CD4-positive, alpha-beta memory T cell (primary cell): ENCODE results near the gene PROSER2. TPM values are rescaled to one million over a fixed set of nuclear protein-coding genes. Genes with fewer than 3 reads are reported as not detected.

ENCODE experiments used
- CTCF ChIA-PET: fragments of 350-600 bp; sonication (Branson Sonifier 250); formaldehyde crosslinking; loops from one replicate; lab custom pipeline; 2021; ENCODE audit warnings: inconsistent platforms; ENCODE audit not compliant: partially characterized antibody; lab: Charles Lee
- POLR2A ChIA-PET: fragments of 350-600 bp; sonication (Branson Sonifier 250); formaldehyde crosslinking; loops from one replicate; lab custom pipeline; 2021; ENCODE audit not compliant: partially characterized antibody; lab: Charles Lee
- DNase-seq, 5 donors: peaks; one replicate each; pipeline versions ENCODE4 v3.0.0 to v3.0.0-alpha.2; 2020 to 2022; ENCODE audit warnings: mixed read lengths in 1 of 5
- H3K27ac ChIP-seq: one replicate; pipeline ENCODE4 v1.7.0; 2013; ENCODE audit warnings: low read depth, low read length
- H3K27me3 ChIP-seq: 2 replicates; pipeline ENCODE4 v1.7.0; 2013; ENCODE audit warnings: mild to moderate bottlenecking, low read length, moderate library complexity; ENCODE audit not compliant: insufficient read depth
- H3K36me3 ChIP-seq: 2 replicates; pipeline ENCODE4 v1.7.0; 2013; ENCODE audit warnings: mild to moderate bottlenecking, low read length, moderate library complexity; ENCODE audit not compliant: insufficient read depth
- H3K4me1 ChIP-seq: 2 replicates; pipeline ENCODE4 v1.7.0; 2013; ENCODE audit warnings: mild to moderate bottlenecking, low read length, moderate library complexity; ENCODE audit not compliant: insufficient read depth
- H3K4me3 ChIP-seq, 2 donors: one replicate each; pipeline ENCODE4 v1.7.0; 2013; ENCODE audit warnings: low read length in 2 of 2, mild to moderate bottlenecking in 1 of 2
- H3K9me3 ChIP-seq, 2 donors: one replicate each; pipeline ENCODE4 v1.7.0; 2013; ENCODE audit warnings: low read length in 2 of 2, control low read depth in 1 of 2; ENCODE audit not compliant: control insufficient read depth in 1 of 2
- H3K27ac Mint-ChIP-seq, 7 donors: one replicate each; pipeline ENCODE4 v1.8.0; 2020 to 2021; ENCODE audit warnings: mixed read lengths in 7 of 7, mild to moderate bottlenecking in 6 of 7, inconsistent platforms in 3 of 7, moderate library complexity in 3 of 7
- H3K27me3 Mint-ChIP-seq, 2 donors: one replicate each; pipeline ENCODE4 v1.8.0; 2020 to 2021; ENCODE audit warnings: mixed read lengths in 2 of 2
- H3K36me3 Mint-ChIP-seq, 2 donors: one replicate each; pipeline ENCODE4 v1.8.0; 2020 to 2021; ENCODE audit warnings: mixed read lengths in 2 of 2, inconsistent platforms in 1 of 2, mild to moderate bottlenecking in 1 of 2
- H3K4me1 Mint-ChIP-seq, 4 donors: one replicate each; pipeline ENCODE4 v1.8.0; 2020 to 2021; ENCODE audit warnings: mixed read lengths in 4 of 4, mild to moderate bottlenecking in 1 of 4
- H3K4me3 Mint-ChIP-seq, 8 donors: one replicate each; pipeline ENCODE4 v1.8.0; 2020 to 2021; ENCODE audit warnings: mixed read lengths in 8 of 8, mild to moderate bottlenecking in 7 of 8, moderate library complexity in 6 of 8, inconsistent platforms in 3 of 8
- H3K9me3 Mint-ChIP-seq, 8 donors: one replicate each; pipeline ENCODE4 v1.8.0; 2020 to 2021; ENCODE audit warnings: mixed read lengths in 8 of 8, mild to moderate bottlenecking in 5 of 8, inconsistent platforms in 3 of 8, moderate library complexity in 1 of 8
- intact Hi-C: fragments of 100-400 bp; cut with micrococcal nuclease; formaldehyde crosslinking; loops from one replicate; pipeline ENCODE4 v1.15.1; 2023
- polyA plus RNA-seq, 2 donors: library from polyadenylated mRNA; unstranded; fragments of 300-500 nt; fragmentation: Illumina TruSeq; gene quantifications; one replicate each; pipeline ENCODE4 v1.2.3, GENCODE V29; 2021
- total RNA-seq, 2 experiments: library from RNA; stranded (reverse); gene quantifications; one replicate each; pipeline ENCODE4 v1.2.3, GENCODE V29; 2021

The PROSER2 gene
- total and polyA plus RNA-seq, 4 experiments from 2014 or later, result 0.18 to 1.3 (median 0.78) TPM

GRCh38 chr10:11783558-11783865, 39.6 kb upstream of the PROSER2 start:
- no peaks in the 10 kb centered on the region for H3K9me3 ChIP-seq
- POLR2A ChIA-PET, result no interaction called here

DNA sequence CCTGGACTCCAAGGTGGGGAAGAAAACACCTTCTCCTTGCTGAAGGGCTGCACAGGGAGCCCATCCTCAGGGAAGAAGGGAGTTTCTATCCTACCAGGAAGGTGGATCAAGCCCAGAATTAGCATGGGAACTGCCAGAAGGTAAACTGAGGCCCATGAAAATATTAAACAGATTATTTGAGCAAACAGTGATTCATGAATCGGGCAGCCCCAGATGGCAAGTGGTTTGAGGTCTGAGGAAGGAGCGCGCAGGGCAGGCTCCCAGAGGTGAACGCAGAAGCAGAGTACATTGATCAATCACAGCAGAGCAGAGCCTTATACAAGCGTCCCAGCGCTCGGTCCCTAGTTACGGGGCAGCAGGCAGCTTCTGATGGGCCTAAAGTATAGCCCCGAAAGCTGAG, 35.8 kb upstream of the PROSER2 start:
- Histone ChIP-seq H3K27ac (no peak overlapping the region), H3K9me3 (no peaks in the 10 kb centered on the region), H3K4me3 (no peak overlapping the region), H3K27me3 (no peaks in the 10 kb centered on the region), H3K4me1 (no peaks in the 10 kb centered on the region), H3K36me3 (no peaks in the 10 kb centered on the region)
- Mint-ChIP-seq H3K9me3 (no peaks in the 10 kb centered on the region), H3K36me3 (no peaks in the 10 kb centered on the region), H3K4me3 (no peak overlapping the region), H3K27ac (no peak overlapping the region), H3K27me3 (peaks cover 4 to 13% of the 10 kb centered on the region in 2 donors), H3K4me1 (peaks cover 0 to 2% (median 0%) of the 10 kb centered on the region in 4 donors)
- CTCF ChIA-PET, result no interaction called here
- intact Hi-C loops, result no loop called here
- DNase-seq, result no peak
- POLR2A ChIA-PET, result no interaction called here

More at GRCh38 chr10:11783558-11783865, 39.6 kb upstream of the PROSER2 start:
- CTCF ChIA-PET, result interaction anchor here (1.0 to 3.9 kb wide), 12 partner anchors 9 to 487 kb away, joined by 3 to 39 read pairs (median 5); no protein-coding TSS in a partner anchor
- H3K4me3 Mint-ChIP-seq, result no peak overlapping the region
- Histone ChIP-seq H3K27me3 (no peaks in the 10 kb centered on the region), H3K27ac (no peak overlapping the region), H3K4me1 (no peaks in the 10 kb centered on the region), H3K4me3 (no peak overlapping the region), H3K36me3 (no peaks in the 10 kb centered on the region)
- DNase-seq, result no peak
- peaks cover 0 to 2% (median 0%) of the 10 kb centered on the region in 4 donors for H3K4me1 Mint-ChIP-seq
- intact Hi-C loops, result no loop called here
- no peaks in the 10 kb centered on the region for H3K36me3 Mint-ChIP-seq
- no peak overlapping the region for H3K27ac Mint-ChIP-seq
- peaks cover 1 to 9% of the 10 kb centered on the region in 2 donors for H3K27me3 Mint-ChIP-seq
- H3K9me3 Mint-ChIP-seq, result no peaks in the 10 kb centered on the region

GRCh38 chr10:11787846-11788245, 35.3 kb upstream of the PROSER2 start:
- Histone ChIP-seq H3K9me3 (no peaks in the 10 kb centered on the region), H3K4me1 (no peaks in the 10 kb centered on the region), H3K27ac (no peak overlapping the region), H3K27me3 (no peaks in the 10 kb centered on the region), H3K36me3 (no peaks in the 10 kb centered on the region), H3K4me3 (no peak overlapping the region)
- intact Hi-C loops, result no loop called here
- Mint-ChIP-seq H3K4me1 (no peaks in the 10 kb centered on the region), H3K27ac (no peak overlapping the region), H3K9me3 (no peaks in the 10 kb centered on the region), H3K4me3 (no peak overlapping the region), H3K27me3 (peaks cover 5 to 13% of the 10 kb centered on the region in 2 donors), H3K36me3 (no peaks in the 10 kb centered on the region)
- no peak for DNase-seq
- POLR2A ChIA-PET, result no interaction called here
- CTCF ChIA-PET, result no interaction called here

DNA sequence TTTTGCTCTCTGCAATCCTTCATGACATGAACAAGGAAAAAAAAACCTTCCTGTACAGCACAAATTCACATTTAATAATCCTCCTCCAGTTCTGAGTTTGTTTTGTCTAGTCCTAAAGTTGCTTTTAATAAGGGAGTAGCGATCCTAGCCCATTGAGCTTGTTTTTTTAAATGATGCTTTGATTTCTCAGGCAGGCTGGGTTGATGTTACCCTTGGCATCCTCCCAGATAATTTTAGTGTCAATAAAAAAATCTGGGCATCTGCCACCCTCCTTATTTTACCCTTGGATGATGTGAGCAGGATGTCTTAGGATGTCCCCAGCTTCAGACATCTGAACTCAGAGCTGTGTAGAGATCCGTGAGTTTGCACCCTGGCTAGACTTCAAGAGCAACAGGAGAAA, 33.9 kb upstream of the PROSER2 start:
- H3K9me3 ChIP-seq, result no peaks in the 10 kb centered on the region
- H3K36me3 ChIP-seq, result no peaks in the 10 kb centered on the region
- intact Hi-C loops, result no loop called here
- Mint-ChIP-seq H3K4me1 (no peaks in the 10 kb centered on the region), H3K27ac (no peak overlapping the region), H3K4me3 (no peak overlapping the region), H3K36me3 (no peaks in the 10 kb centered on the region), H3K27me3 (peaks cover 5 to 9% of the 10 kb centered on the region in 2 donors), H3K9me3 (no peaks in the 10 kb centered on the region)
- ChIA-PET POLR2A (no interaction called here), CTCF (interaction anchor here (1.8 kb wide), 1 partner anchor 10 kb away, joined by 6 read pairs; no protein-coding TSS in a partner anchor)
- H3K4me3 ChIP-seq, result no peak overlapping the region
- DNase-seq, result no peak
- no peaks in the 10 kb centered on the region for H3K4me1 ChIP-seq
- no peak overlapping the region for H3K27ac ChIP-seq
- H3K27me3 ChIP-seq, result no peaks in the 10 kb centered on the region

GRCh38 chr10:11789956-11790355, 33.2 kb upstream of the PROSER2 start:
- no peak for DNase-seq
- no peaks in the 10 kb centered on the region for H3K4me1 Mint-ChIP-seq
- ChIA-PET CTCF (interaction anchor here (1.8 kb wide), 1 partner anchor 10 kb away, joined by 6 read pairs; no protein-coding TSS in a partner anchor), POLR2A (no interaction called here)
- Histone ChIP-seq H3K36me3 (no peaks in the 10 kb centered on the region), H3K9me3 (no peaks in the 10 kb centered on the region), H3K4me1 (no peaks in the 10 kb centered on the region), H3K27me3 (no peaks in the 10 kb centered on the region), H3K4me3 (no peak overlapping the region), H3K27ac (no peak overlapping the region)
- H3K9me3 Mint-ChIP-seq, result no peaks in the 10 kb centered on the region
- H3K27ac Mint-ChIP-seq, result no peak overlapping the region
- H3K27me3 Mint-ChIP-seq, result peaks cover 4 to 9% of the 10 kb centered on the region in 2 donors
- H3K4me3 Mint-ChIP-seq, result no peak overlapping the region
- intact Hi-C loops, result no loop called here
- H3K36me3 Mint-ChIP-seq, result no peaks in the 10 kb centered on the region

- intact Hi-C loops, result no loop called here
- H3K4me1 ChIP-seq, result no peaks in the 10 kb centered on the region
- no peak overlapping the region for H3K4me3 ChIP-seq
- Mint-ChIP-seq H3K27me3 (peaks cover 7% of the 10 kb centered on the region in 2 donors), H3K4me1 (peaks cover 0 to 2% (median 0%) of the 10 kb centered on the region in 4 donors), H3K4me3 (no peak overlapping the region), H3K36me3 (no peaks in the 10 kb centered on the region), H3K9me3 (peaks cover 0 to 2% (median 0%) of the 10 kb centered on the region in 8 donors), H3K27ac (peak overlapping the region in 1 of 7 donors; percentile 3)
- H3K36me3 ChIP-seq, result no peaks in the 10 kb centered on the region
- no peaks in the 10 kb centered on the region for H3K9me3 ChIP-seq
- CTCF ChIA-PET, result interaction anchor here (1.2 kb wide), 1 partner anchor 26 kb away, joined by 4 read pairs; no protein-coding TSS in a partner anchor
- H3K27ac ChIP-seq, result no peak overlapping the region
- DNase-seq, result no peak
- POLR2A ChIA-PET, result no interaction called here
- H3K27me3 ChIP-seq, result no peaks in the 10 kb centered on the region
Observed at GRCh38 chr10:11793762-11794479, 29.2 kb upstream of the PROSER2 start.

DNA sequence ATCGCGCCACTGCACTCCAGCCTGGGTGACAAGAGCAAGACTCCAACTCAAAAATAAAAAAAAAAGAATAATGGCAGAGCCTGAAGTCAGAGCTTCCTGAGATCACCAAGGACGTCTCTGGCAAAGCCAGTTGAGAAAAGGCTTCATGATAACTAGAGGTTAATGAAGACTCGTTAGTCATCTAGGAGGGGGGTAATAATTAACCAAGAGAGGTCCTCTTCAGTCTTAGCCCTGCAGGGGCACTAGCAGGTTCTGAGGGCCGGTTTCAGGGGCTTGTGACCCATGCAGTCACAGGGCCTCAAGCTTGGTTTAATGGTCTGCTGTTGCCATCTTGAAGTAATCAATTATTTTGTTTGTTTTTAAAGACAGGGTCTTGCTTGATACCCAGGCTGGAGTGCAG, 28.6 kb upstream of the PROSER2 start:
- no peaks in the 10 kb centered on the region for H3K36me3 Mint-ChIP-seq
- H3K4me1 Mint-ChIP-seq, result peaks cover 0 to 2% (median 0%) of the 10 kb centered on the region in 4 donors
- H3K27ac ChIP-seq, result no peak overlapping the region
- intact Hi-C loops, result no loop called here
- DNase-seq, result no peak
- no peaks in the 10 kb centered on the region for H3K27me3 ChIP-seq
- CTCF ChIA-PET, result no interaction called here
- peak overlapping the region in 1 of 7 donors; percentile 3 for H3K27ac Mint-ChIP-seq
- H3K4me3 Mint-ChIP-seq, result no peak overlapping the region
- no peaks in the 10 kb centered on the region for H3K4me1 ChIP-seq
- H3K36me3 ChIP-seq, result no peaks in the 10 kb centered on the region
- H3K27me3 Mint-ChIP-seq, result peaks cover 7% of the 10 kb centered on the region in 2 donors
- peaks cover 0 to 2% (median 0%) of the 10 kb centered on the region in 8 donors for H3K9me3 Mint-ChIP-seq
- no peaks in the 10 kb centered on the region for H3K9me3 ChIP-seq
- POLR2A ChIA-PET, result no interaction called here
- no peak overlapping the region for H3K4me3 ChIP-seq
